HG03378 (cell line): ENCODE measurements around the gene TTLL8.

Source experiments
- ATAC-seq: cut with Tn5 transposase; IDR thresholded peaks from one replicate; pipeline ENCODE4 v1.9.1; 2021; ENCODE audit warnings: mild to moderate bottlenecking, moderate library complexity; ENCODE audit not compliant: unreplicated experiment

Gene TTLL8

GRCh38 chr22:50083462-50084079 lies 25.5 kb upstream of the TTLL8 start:
- no peak for ATAC-seq

- ATAC-seq = no peak
These were observed 24.9 kb upstream of the TTLL8 start for GRCh38 chr22:50082961-50083461.

- ATAC-seq = no peak
These were observed 24.2 kb upstream of the TTLL8 start for GRCh38 chr22:50082197-50082715.

- no peak for ATAC-seq
These were observed 23.5 kb upstream of the TTLL8 start for GRCh38 chr22:50081426-50082196.

GRCh38 chr22:50080077-50080465 lies 22.0 kb upstream of the TTLL8 start:
- no peak for ATAC-seq

GRCh38 chr22:50078761-50079160 lies 20.7 kb upstream of the TTLL8 start:
- ATAC-seq = no peak

GRCh38 chr22:50078246-50078645 lies 20.1 kb upstream of the TTLL8 start:
- ATAC-seq = no peak

GRCh38 chr22:50076646-50077535 lies 18.8 kb upstream of the TTLL8 start:
- no peak for ATAC-seq

- no peak for ATAC-seq
These were observed 16.7 kb upstream of the TTLL8 start for GRCh38 chr22:50074551-50075530.

- no peak for ATAC-seq
These were observed 16.0 kb upstream of the TTLL8 start for GRCh38 chr22:50074056-50074455.

- no peak for ATAC-seq
These were observed 14.8 kb upstream of the TTLL8 start for GRCh38 chr22:50072714-50073538.

- no peak for ATAC-seq
These were observed 14.1 kb upstream of the TTLL8 start for GRCh38 chr22:50072167-50072555.

- ATAC-seq = no peak
These were observed 13.5 kb upstream of the TTLL8 start for GRCh38 chr22:50071432-50072166.

GRCh38 chr22:50070366-50070765 lies 12.3 kb upstream of the TTLL8 start:
- ATAC-seq = no peak

GRCh38 chr22:50068096-50068495 lies 10.0 kb upstream of the TTLL8 start:
- ATAC-seq = no peak

GRCh38 chr22:50067244-50067643 lies 9.1 kb upstream of the TTLL8 start:
- ATAC-seq = no peak

GRCh38 chr22:50064453-50064852 lies 6.4 kb upstream of the TTLL8 start:
- ATAC-seq = no peak

GRCh38 chr22:50063589-50064393 lies 5.7 kb upstream of the TTLL8 start:
- no peak for ATAC-seq
